H1 (cell line): ENCODE data around the gene TXNDC11. TPM values are rescaled to one million over a fixed set of nuclear protein-coding genes. Genes with fewer than 3 reads are reported as not detected.

Experiments
- CTCF ChIA-PET: fragments of 300-600 bp; sonication (Branson Sonifier 250); formaldehyde crosslinking; loops from one replicate; lab custom pipeline; 2021; ENCODE audit not compliant: partially characterized antibody; lab: Charles Lee
- POLR2A ChIA-PET: fragments of 300-600 bp; sonication (Branson Sonifier 250); formaldehyde crosslinking; loops from one replicate; lab custom pipeline; 2021; ENCODE audit warnings: inconsistent platforms; ENCODE audit not compliant: partially characterized antibody; lab: Charles Lee
- DNase-seq, 2 experiments: peaks; one replicate each; pipeline versions ENCODE4 v3.0.0 to v3.0.0-alpha.2; 2010 to 2022; ENCODE audit warnings: low spot score in 2 of 2, low read depth in 1 of 2, mixed read lengths in 1 of 2
- FAIRE-seq: peaks from 2 replicates; lab custom pipeline; 2011; peaks lifted over from hg19 to GRCh38; lab: Jason Lieb, UNC
- H2AFZ ChIP-seq: 2 replicates; pipeline ENCODE4 v1.8.1; 2012; ENCODE audit warnings: low read length, inconsistent platforms
- H2AK5ac ChIP-seq: 2 replicates; pipeline ENCODE4 v1.6.1; 2013; ENCODE audit warnings: low read depth, low read length
- H2BK120ac ChIP-seq: replicated peaks from 2 replicates; pipeline ENCODE3; 2013; ENCODE audit warnings: low read depth, low read length, inconsistent platforms
- H2BK12ac ChIP-seq: 2 replicates; pipeline ENCODE4 v1.6.1; 2013; ENCODE audit warnings: low read depth, low read length
- H2BK15ac ChIP-seq: 2 replicates; pipeline ENCODE4 v1.6.1; 2013; ENCODE audit warnings: low read length
- H2BK20ac ChIP-seq: 2 replicates; pipeline ENCODE4 v1.6.1; 2013; ENCODE audit warnings: low read length
- H2BK5ac ChIP-seq: 2 replicates; pipeline ENCODE4 v1.6.1; 2013; ENCODE audit warnings: low read depth, low read length
- H3K14ac ChIP-seq: 2 replicates; pipeline ENCODE4 v1.6.1; 2013; ENCODE audit warnings: inconsistent platforms; ENCODE audit not compliant: insufficient read length
- H3K18ac ChIP-seq: 2 replicates; pipeline ENCODE4 v1.6.1; 2013; ENCODE audit warnings: low read length; ENCODE audit errors: extremely low read depth
- H3K23ac ChIP-seq: 2 replicates; pipeline ENCODE4 v1.6.1; 2013; ENCODE audit warnings: inconsistent platforms; ENCODE audit not compliant: insufficient read length
- H3K23me2 ChIP-seq: 2 replicates; pipeline ENCODE4 v1.6.1; 2013; ENCODE audit warnings: low read depth, low read length
- H3K27ac ChIP-seq: 2 replicates; pipeline ENCODE4 v1.6.1; 2011; ENCODE audit warnings: low read depth, low read length, inconsistent platforms
- H3K27me3 ChIP-seq, 4 experiments: replicated peaks in 1 of 4; 1 replicate in 1 of 4; 2 replicates in 3 of 4; pipeline versions ENCODE4 v1.6.1 to v1.8.1; 2011 to 2013; ENCODE audit warnings: low read length in 3 of 4, mild to moderate bottlenecking in 3 of 4, inconsistent platforms in 2 of 4, mixed read lengths in 2 of 4, moderate library complexity in 1 of 4; ENCODE audit not compliant: control insufficient read depth in 3 of 4, insufficient read depth in 3 of 4; ENCODE audit errors: extremely low read depth in 1 of 4
- H3K36me3 ChIP-seq, 4 experiments: 2 replicates each; pipeline versions ENCODE4 v1.6.1 to v1.8.1; 2011 to 2013; ENCODE audit warnings: mild to moderate bottlenecking in 4 of 4, low read length in 3 of 4, moderate library complexity in 2 of 4, control low read depth in 1 of 4, inconsistent platforms in 1 of 4; ENCODE audit not compliant: insufficient read depth in 4 of 4, control insufficient read depth in 2 of 4
- H3K4ac ChIP-seq: replicated peaks from 2 replicates; pipeline ENCODE3; 2013; ENCODE audit warnings: low read length, low read depth, mixed read lengths, inconsistent platforms; ENCODE audit not compliant: insufficient read length
- H3K4me1 ChIP-seq, 4 experiments: replicated peaks in 1 of 4; 1 replicate in 1 of 4; 2 replicates in 3 of 4; pipeline versions ENCODE4 v1.6.1 to v1.8.1; 2011 to 2013; ENCODE audit warnings: low read length in 3 of 4, inconsistent platforms in 2 of 4, mixed read lengths in 1 of 4; ENCODE audit not compliant: insufficient read depth in 4 of 4, control insufficient read depth in 3 of 4
- H3K4me2 ChIP-seq, 2 experiments: 2 replicates each; pipeline versions ENCODE4 v1.6.1 to v1.8.1; 2011 to 2013; ENCODE audit warnings: low read depth in 2 of 2, low read length in 2 of 2, control low read depth in 1 of 2, inconsistent platforms in 1 of 2, mild to moderate bottlenecking in 1 of 2; ENCODE audit not compliant: insufficient read depth in 1 of 2
- H3K4me3 ChIP-seq, 4 experiments: fragments of 200-600, 300-600 bp in 1 of 4; sonication (generic), shearing (Covaris generic), sonication (Bioruptor Twin) in 1 of 4; 2 replicates each; pipeline versions ENCODE4 v1.5.1 to v1.8.1; 2011 to 2016; ENCODE audit warnings: low read length in 4 of 4, low read depth in 3 of 4, control low read depth in 2 of 4, inconsistent platforms in 2 of 4, mild to moderate bottlenecking in 2 of 4, mixed read lengths in 1 of 4, moderate library complexity in 1 of 4; ENCODE audit not compliant: insufficient read depth in 2 of 4; ENCODE audit errors: extremely low read depth in 1 of 4
- H3K56ac ChIP-seq: replicated peaks from 2 replicates; pipeline ENCODE3; 2013; ENCODE audit warnings: low read depth, mild to moderate bottlenecking, mixed read lengths, low read length, inconsistent platforms; ENCODE audit not compliant: insufficient read length
- H3K79me1 ChIP-seq: 2 replicates; pipeline ENCODE4 v1.6.1; 2013; ENCODE audit warnings: low read depth, low read length, control low read depth
- H3K79me2 ChIP-seq, 2 experiments: 2 replicates each; pipeline versions ENCODE4 v1.6.1 to v1.8.1; 2012 to 2013; ENCODE audit warnings: low read length in 2 of 2, mild to moderate bottlenecking in 2 of 2, inconsistent platforms in 1 of 2; ENCODE audit not compliant: insufficient read depth in 2 of 2, control insufficient read depth in 1 of 2
- H3K9ac ChIP-seq, 4 experiments: replicated peaks in 1 of 4; 1 replicate in 1 of 4; 2 replicates in 3 of 4; pipeline versions ENCODE4 v1.6.1 to v1.8.1; 2011 to 2013; ENCODE audit warnings: low read depth in 3 of 4, low read length in 3 of 4, control low read depth in 2 of 4, mild to moderate bottlenecking in 2 of 4, moderate library complexity in 2 of 4, inconsistent platforms in 1 of 4; ENCODE audit errors: extremely low read depth in 1 of 4
- H3K9me3 ChIP-seq, 2 experiments: 2 replicates each; pipeline versions ENCODE4 v1.6.1 to v1.8.1; 2012 to 2013; ENCODE audit warnings: mild to moderate bottlenecking in 2 of 2, moderate library complexity in 2 of 2, control low read depth in 1 of 2, inconsistent platforms in 1 of 2, low read depth in 1 of 2, low read length in 1 of 2, mixed read lengths in 1 of 2; ENCODE audit not compliant: insufficient read depth in 2 of 2
- H4K20me1 ChIP-seq, 2 experiments: replicated peaks in 1 of 2; 2 replicates each; pipeline versions ENCODE3 to v1.8.1; 2011 to 2013; ENCODE audit warnings: inconsistent platforms in 2 of 2, low read length in 2 of 2, mild to moderate bottlenecking in 1 of 2; ENCODE audit not compliant: insufficient read depth in 2 of 2, control insufficient read depth in 1 of 2
- H4K5ac ChIP-seq: 2 replicates; pipeline ENCODE4 v1.6.1; 2013; ENCODE audit warnings: low read length, low read depth, mixed read lengths, inconsistent platforms; ENCODE audit not compliant: insufficient read length
- H4K8ac ChIP-seq: 2 replicates; pipeline ENCODE4 v1.8.0; 2013; ENCODE audit warnings: mild to moderate bottlenecking, moderate library complexity, low read length, inconsistent platforms; ENCODE audit not compliant: insufficient read depth; ENCODE audit errors: extremely low read depth
- H4K91ac ChIP-seq: replicated peaks from 2 replicates; pipeline ENCODE3; 2013; ENCODE audit warnings: low read length, mixed read lengths, inconsistent platforms; ENCODE audit not compliant: insufficient read length
- CTBP2 ChIP-seq: IDR thresholded peaks from 2 replicates; pipeline ENCODE4 v1.7.0; 2011; ENCODE audit warnings: borderline replicate concordance, mild to moderate bottlenecking, moderate library complexity, mixed read lengths, low read length; ENCODE audit not compliant: insufficient read depth, insufficient read length
- E2F6 ChIP-seq: IDR thresholded peaks from 2 replicates; pipeline ENCODE4 v1.6.1; 2012; ENCODE audit warnings: inconsistent platforms
- EZH2 ChIP-seq: fragments of 200-600 bp; sonication (generic); IDR thresholded peaks from 2 replicates; pipeline ENCODE4 v1.7.1; 2012; ENCODE audit warnings: low read depth, mild to moderate bottlenecking, moderate library complexity, low read length, inconsistent platforms; ENCODE audit not compliant: severe bottlenecking
- RNF2 ChIP-seq: fragments of 200-900, 300-1000 bp; sonication (generic); IDR thresholded peaks from 2 replicates; pipeline ENCODE4 v1.7.1; 2016; ENCODE audit warnings: borderline replicate concordance, low read depth, mild to moderate bottlenecking, antibody characterized with exemption, low read length; ENCODE audit not compliant: poor library complexity, severe bottlenecking; ENCODE audit errors: missing control alignments
- SAP30 ChIP-seq: fragments of 300-600 bp; sonication (generic); IDR thresholded peaks from 2 replicates; pipeline ENCODE4 v1.7.1; 2012; ENCODE audit warnings: low read length, moderate library complexity, mild to moderate bottlenecking, inconsistent platforms; ENCODE audit not compliant: insufficient read depth, insufficient replicate concordance
- TAF7 ChIP-seq: optimal IDR thresholded peaks from 2 replicates; pipeline ENCODE3; 2011; ENCODE audit warnings: low read depth, mild to moderate bottlenecking, inconsistent platforms, low read length, moderate library complexity, borderline replicate concordance
- TEAD4 ChIP-seq: IDR thresholded peaks from 2 replicates; pipeline ENCODE4 v1.6.1; 2012; ENCODE audit warnings: low read depth, low read length, inconsistent platforms, mixed read lengths
- WGBS, 2 experiments: shearing (Covaris generic) in 1 of 2; methylation state at CpG; one replicate each; pipeline versions ENCODE4 v1.1.6 to v1.1.7; 2013 to 2015; ENCODE audit warnings: low lambda C conversion rate in 2 of 2, mixed read lengths in 2 of 2, inconsistent platforms in 1 of 2, low coverage in 1 of 2, missing lambda C conversion rate in 1 of 2; ENCODE audit not compliant: insufficient replicate concordance in 2 of 2, insufficient coverage in 1 of 2, insufficient read length in 1 of 2; ENCODE audit errors: extremely low coverage in 1 of 2, missing lambda C conversion rate in 1 of 2; 5-methylcytosine and 5-hydroxymethylcytosine counted together
- polyA plus RNA-seq, 7 experiments: library from polyadenylated mRNA; depleted of rRNA in 3 of 7; stranded (reverse) in 5 of 7; unstranded in 2 of 7; fragments of >200 nt in 5 of 7; fragments of 200-250 nt in 2 of 7; gene quantifications; 1 replicate in 5 of 7; 2 replicates in 1 of 7; 4 replicates in 1 of 7; pipeline versions ENCODE4 v1.2.1 to v1.2.3, GENCODE V29; 2011 to 2013; ENCODE audit warnings: missing spikeins in 2 of 7, mixed read lengths in 2 of 7
- total RNA-seq: library from RNA; stranded (reverse); fragmentation: NEBNext Ultra II Directional; extraction: Animal tissue kit (Norgen Biotek cat#: 25700); gene quantifications from 2 replicates; pipeline ENCODE4 v1.2.1, GENCODE V29; 2021
- TF ChIP-seq, protein P1 (sequence below), 3 experiments: IDR thresholded peaks; 1 replicate in 2 of 3; 2 replicates in 1 of 3; pipeline versions ENCODE4 v1.5.1 to v1.6.1; 2011; ENCODE audit warnings: low read length in 3 of 3, mild to moderate bottlenecking in 3 of 3, inconsistent platforms in 2 of 3, low read depth in 1 of 3, moderate library complexity in 1 of 3; ENCODE audit not compliant: insufficient read depth in 1 of 3; ENCODE audit errors: control extremely low read depth in 1 of 3

Gene TXNDC11
- total and polyA plus RNA-seq, 2 of the 8 experiments (the other 6 are each of a cell fraction or from before 2014, with no cell fraction given): 13.5 to 13.8 TPM

DNA sequence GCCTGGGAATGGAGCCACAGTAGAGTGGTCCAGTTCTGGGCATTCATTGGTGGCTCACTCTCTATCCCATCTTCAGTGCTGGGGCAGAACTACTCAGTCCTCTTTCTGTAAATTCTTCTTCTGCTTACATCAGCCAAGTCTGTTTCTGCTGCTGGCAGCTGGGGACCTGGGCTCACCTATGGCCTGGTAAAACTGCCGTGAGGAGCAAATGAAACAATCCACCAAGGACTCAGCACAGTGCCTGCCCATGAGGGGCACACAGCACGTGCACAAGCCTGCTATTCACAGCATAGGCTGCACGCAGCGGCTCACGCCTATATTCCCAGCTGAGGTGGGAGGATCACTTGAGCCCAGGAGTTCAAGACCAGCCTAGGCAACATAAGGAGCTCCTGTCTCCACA, 105.3 kb downstream of the TXNDC11 start:
- no peak overlapping the region for H2AFZ ChIP-seq
- POLR2A ChIA-PET: interaction anchor here (0.9 to 3.7 kb wide), 10 partner anchors 10 to 161 kb away, joined by 3 to 23 read pairs (median 6); no protein-coding TSS in a partner anchor
- no peak for TF ChIP-seq TAF7
- TF ChIP-seq EZH2: no peak
- no peak for TF ChIP-seq RNF2
- no peak for TF ChIP-seq SAP30
- no peak for TF ChIP-seq CTBP2
- TF ChIP-seq E2F6: no peak
- TF ChIP-seq, protein P1, sequence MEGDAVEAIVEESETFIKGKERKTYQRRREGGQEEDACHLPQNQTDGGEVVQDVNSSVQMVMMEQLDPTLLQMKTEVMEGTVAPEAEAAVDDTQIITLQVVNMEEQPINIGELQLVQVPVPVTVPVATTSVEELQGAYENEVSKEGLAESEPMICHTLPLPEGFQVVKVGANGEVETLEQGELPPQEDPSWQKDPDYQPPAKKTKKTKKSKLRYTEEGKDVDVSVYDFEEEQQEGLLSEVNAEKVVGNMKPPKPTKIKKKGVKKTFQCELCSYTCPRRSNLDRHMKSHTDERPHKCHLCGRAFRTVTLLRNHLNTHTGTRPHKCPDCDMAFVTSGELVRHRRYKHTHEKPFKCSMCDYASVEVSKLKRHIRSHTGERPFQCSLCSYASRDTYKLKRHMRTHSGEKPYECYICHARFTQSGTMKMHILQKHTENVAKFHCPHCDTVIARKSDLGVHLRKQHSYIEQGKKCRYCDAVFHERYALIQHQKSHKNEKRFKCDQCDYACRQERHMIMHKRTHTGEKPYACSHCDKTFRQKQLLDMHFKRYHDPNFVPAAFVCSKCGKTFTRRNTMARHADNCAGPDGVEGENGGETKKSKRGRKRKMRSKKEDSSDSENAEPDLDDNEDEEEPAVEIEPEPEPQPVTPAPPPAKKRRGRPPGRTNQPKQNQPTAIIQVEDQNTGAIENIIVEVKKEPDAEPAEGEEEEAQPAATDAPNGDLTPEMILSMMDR (IDR thresholded peaks at IDR 0.05; ENCODE audit: control extremely low read depth in 1 of 3, insufficient read depth in 1 of 3, low read depth in 1 of 3, low read length in 3 of 3): no peak
- no peak for TF ChIP-seq TEAD4

More for the DNA sequence above, 105.3 kb downstream of the TXNDC11 start:
- FAIRE-seq (no peak), DNase-seq (no peak)
- H3K79me1 ChIP-seq: no peaks in the 10 kb centered on the region; the same call in 1 of the 2 replicates
- H3K14ac ChIP-seq: no peak overlapping the region
- no peak overlapping the region for H3K4me2 ChIP-seq
- peaks cover 0 to 28% (median 21%) of the 10 kb centered on the region in 4 experiments; a peak in 6 of 7 replicates for H3K4me1 ChIP-seq
- peak overlapping the region; percentile 58 for H4K91ac ChIP-seq
- peaks cover 0 to 2% of the 10 kb centered on the region in 2 experiments for H4K20me1 ChIP-seq
- CTCF ChIA-PET: interaction anchor here (0.6 to 4.2 kb wide), 7 partner anchors 13 to 230 kb away, joined by 3 to 24 read pairs (median 5); no protein-coding TSS in a partner anchor
- no peak overlapping the region for H4K5ac ChIP-seq
- H3K27me3 ChIP-seq: no peaks in the 10 kb centered on the region
- peaks cover 8% of the 10 kb centered on the region; the same call in 1 of the 2 replicates for H3K23me2 ChIP-seq
- peak overlapping the region; percentile 27 for H3K4ac ChIP-seq
- H2BK5ac ChIP-seq: peak overlapping the region; percentile 57; the same call in 1 of the 2 replicates
- H3K36me3 ChIP-seq: no peaks in the 10 kb centered on the region
- H2BK12ac ChIP-seq: peak overlapping the region; percentile 90
- H3K23ac ChIP-seq: no peak overlapping the region
- no peak overlapping the region for H3K4me3 ChIP-seq
- peak overlapping the region; percentile 51; the same call in 1 of the 2 replicates for H3K18ac ChIP-seq
- 83% methylated on average over 5 of the region's 5 CpGs; no CpG with 5 or more reads in 1 of the 2 experiments for WGBS, 2 experiments
- peak overlapping the region; percentile 69 for H2AK5ac ChIP-seq
- H3K56ac ChIP-seq: no peak overlapping the region
- no peak overlapping the region; the same call in 1 of the 2 replicates for H3K27ac ChIP-seq
- H3K9ac ChIP-seq: no peak overlapping the region
- H3K79me2 ChIP-seq: no peaks in the 10 kb centered on the region
- H2BK20ac ChIP-seq: peak overlapping the region; percentile 92
- H2BK120ac ChIP-seq: no peak overlapping the region
- peak overlapping the region; percentile 82 for H4K8ac ChIP-seq
- no peaks in the 10 kb centered on the region for H3K9me3 ChIP-seq
- H2BK15ac ChIP-seq: peak overlapping the region; percentile 76; the same call in 1 of the 2 replicates
